GM19239 (cell line): ENCODE measurements around the gene PLS1.
"Not testable (repeated sequence)": the region's sequence is repeated elsewhere in the genome, so short reads cannot be mapped to it uniquely, and the experiment has no call there.

Experiments used
- DNase-seq: peaks from one replicate; pipeline ENCODE4 v3.0.0; 2011; ENCODE audit warnings: low spot score; ENCODE audit not compliant: insufficient read length
- FAIRE-seq: peaks from 2 replicates; lab custom pipeline; 2011; peaks lifted over from hg19 to GRCh38; lab: Jason Lieb, UNC

Gene PLS1, protein sequence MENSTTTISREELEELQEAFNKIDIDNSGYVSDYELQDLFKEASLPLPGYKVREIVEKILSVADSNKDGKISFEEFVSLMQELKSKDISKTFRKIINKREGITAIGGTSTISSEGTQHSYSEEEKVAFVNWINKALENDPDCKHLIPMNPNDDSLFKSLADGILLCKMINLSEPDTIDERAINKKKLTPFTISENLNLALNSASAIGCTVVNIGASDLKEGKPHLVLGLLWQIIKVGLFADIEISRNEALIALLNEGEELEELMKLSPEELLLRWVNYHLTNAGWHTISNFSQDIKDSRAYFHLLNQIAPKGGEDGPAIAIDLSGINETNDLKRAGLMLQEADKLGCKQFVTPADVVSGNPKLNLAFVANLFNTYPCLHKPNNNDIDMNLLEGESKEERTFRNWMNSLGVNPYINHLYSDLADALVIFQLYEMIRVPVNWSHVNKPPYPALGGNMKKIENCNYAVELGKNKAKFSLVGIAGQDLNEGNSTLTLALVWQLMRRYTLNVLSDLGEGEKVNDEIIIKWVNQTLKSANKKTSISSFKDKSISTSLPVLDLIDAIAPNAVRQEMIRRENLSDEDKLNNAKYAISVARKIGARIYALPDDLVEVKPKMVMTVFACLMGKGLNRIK

DNA sequence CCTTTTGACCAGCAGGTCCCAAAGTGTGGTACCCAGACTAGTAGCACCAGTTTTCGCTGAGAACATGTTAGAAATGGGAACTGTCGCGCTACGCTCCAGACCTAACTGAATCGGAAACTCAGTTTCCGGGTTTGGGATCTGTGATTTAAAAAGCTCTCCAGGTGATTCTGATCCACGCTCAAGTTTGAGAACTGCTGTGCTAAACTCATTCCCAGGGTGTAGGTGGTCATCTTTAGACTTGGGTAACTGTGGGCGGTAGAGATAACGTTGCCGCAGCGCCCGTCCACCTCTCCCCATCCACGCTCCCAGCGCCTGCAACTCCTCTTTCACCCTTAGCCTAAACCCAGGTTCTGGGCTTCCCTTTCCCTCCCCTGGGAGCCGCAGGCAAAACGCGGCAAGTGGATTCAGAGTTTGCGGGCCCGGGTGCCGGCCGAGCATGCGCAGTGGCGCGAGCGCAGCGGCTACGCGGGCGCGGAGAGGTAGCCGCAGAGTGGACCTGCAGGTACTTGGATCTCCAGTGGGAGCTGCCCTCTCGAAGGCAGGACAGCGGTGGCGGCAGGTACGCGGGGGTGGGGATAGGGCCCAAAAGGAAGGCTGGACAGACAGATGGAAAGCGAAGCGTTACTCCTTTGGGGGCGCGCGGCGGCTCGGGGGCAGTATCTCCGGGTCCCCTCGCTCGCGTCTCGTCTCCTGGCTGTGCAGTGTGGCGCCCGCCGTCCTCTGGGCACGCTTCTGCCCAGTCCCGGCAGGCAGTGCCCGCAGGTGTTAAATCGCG, at the start of gene PLS1:
TSS of gene PLS1 (plus strand) at position 443 of the 775 bp plus-strand sequence. CDS start 67,845 bp downstream, outside the sequence.
- peak; percentile 80 for DNase-seq
- FAIRE-seq = peak; percentile 78

DNA sequence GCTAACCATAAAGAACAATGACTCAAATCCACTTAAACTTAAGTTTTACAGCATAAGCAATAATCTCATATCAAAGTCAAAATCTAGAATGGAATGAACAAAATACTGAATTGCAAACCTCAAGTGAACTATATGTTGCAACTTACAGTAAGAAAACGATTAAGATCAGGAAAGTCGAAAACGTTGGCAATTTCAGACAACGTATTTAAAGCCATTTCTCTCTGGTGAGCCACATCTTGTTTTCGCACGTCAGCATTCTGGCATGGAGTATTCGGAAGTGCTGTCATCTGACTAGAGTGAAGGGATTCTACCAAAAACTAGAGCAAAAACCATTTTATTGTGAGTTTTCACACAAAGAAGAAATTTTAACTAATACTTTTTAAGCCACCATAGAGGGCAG, 46.2 kb upstream of the PLS1 start:
- FAIRE-seq (no peak), DNase-seq (no peak)

DNA sequence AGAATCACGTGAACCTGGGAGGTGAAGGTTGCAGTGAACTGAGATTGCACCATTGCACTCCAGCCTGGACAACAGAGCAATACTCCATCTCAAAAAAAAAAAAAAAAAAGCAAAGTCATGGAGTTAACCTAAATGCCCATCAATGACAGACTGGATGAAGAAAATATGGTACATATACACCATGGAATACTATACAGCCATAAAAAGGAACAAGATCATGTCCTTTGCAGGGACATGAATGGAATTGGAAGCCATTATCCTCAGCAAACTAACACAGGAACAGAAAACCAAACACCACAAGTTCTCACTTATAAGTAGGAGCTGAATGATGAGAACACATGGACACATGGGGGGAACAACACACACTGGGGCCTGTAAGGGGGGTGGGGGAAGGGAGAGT, 43.6 kb upstream of the PLS1 start:
- not testable (repeated sequence) for DNase-seq, FAIRE-seq

DNA sequence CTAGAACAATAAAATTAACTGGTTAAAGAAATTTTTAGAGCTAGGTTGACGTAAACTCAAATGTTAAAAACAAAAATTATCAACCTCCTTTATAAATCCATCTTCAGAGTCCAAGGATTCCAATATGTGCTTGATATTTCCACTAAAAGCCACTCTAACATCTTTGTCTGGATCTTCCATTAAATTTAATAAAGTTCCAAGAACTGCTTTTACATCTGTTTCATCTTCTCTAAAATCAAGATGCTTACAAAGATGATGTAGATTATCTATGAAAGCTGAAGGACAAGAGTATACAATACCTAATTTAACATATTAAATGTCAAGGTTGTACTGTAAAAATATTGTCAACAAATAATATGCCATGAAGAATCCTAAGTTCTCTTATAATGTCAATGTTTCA, 42.5 kb upstream of the PLS1 start:
- no peak for DNase-seq
- no peak for FAIRE-seq

DNA sequence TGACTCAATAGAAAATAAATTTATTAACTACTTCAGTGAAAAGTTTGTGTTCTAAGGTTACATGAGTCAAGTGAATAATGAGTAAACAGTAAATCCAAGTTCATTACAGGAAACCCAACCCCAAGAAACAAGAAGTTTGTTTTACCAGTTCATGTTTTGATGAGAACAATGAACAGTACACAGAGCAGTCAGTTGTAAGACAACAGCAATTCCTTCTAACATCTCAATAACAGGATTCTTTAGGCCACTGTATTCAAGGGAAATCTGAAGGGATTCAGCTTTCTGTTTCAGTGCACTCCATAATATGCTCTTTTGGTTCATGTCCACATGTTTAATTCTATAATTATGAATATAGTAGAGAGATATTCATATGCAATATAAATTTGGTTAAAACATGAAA, 36.1 kb upstream of the PLS1 start:
- FAIRE-seq (no peak), DNase-seq (no peak)

DNA sequence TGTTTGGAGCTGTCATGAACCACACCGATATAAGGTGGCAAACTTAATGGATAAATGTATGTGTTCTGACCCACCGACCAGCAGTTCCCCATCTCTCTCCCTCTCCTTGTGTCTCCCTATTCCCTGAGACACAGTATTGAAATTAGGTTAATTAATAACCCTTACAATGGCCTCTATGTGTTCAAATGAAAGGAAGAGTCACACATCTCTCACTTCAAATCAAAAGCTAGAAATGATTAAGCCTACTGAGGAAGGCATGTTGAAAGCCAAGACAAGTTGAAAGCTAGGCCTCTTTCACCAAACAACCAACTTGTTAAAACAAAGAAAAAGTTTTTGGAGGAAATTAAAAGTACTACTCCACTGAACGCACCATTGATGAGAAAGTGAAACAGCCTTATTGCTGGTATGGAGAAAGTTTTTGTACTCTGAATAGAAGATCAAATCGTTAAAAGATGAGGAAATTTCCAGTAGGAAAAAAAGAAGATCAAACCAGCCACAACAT, 32.6 kb upstream of the PLS1 start:
- FAIRE-seq = peak; percentile 21
- no peak for DNase-seq

DNA sequence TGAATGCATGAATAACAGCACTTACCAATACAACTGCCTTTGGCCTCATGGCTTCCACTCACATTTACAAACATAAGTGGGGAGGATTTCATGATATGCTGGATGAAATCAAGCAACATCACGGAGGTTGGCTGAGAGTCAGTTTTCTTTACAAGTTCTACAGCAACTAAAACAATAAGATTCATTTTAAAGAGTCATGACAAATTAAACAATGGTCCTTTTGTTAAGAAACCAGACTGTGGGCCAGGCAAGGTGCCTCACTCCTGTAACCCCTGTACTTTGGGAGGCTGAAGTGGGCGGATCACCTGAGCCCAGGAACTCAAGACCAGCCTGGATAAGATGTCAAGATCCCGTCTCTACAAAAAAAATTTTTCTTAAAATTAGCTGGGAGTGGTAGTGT, 30.1 kb upstream of the PLS1 start:
- DNase-seq (no peak), FAIRE-seq (no peak)

DNA sequence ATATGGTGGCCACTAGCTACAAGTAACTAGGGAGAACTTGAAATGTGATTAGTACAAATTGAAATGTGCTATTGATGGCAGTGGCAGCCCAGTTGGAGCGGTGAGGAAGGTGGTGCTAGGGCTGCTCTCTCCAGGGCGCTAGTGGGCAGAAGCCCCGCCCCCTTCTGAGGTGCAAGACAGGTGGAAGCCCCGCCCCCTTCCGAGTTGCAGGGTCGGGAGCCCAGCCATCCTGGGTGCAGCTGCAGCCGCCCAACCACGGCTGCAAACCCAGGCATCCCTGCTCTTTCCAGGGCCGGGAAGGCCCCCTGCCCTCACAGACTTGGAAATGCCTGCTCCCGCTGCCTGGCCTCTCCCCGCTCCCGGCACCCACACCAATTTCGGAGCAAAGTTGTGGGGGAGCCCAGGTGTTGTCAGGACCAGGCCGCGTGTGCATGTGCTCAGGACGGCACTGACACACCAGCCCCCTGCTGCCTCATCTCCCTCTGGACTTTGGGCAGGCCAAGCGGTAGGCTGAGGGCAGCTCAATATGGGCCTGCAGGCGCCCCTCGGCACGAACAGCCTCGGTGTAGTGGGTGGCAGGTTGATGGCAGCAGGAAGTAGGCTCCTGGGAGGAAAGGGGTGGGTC, 27.7 kb upstream of the PLS1 start:
- DNase-seq (no peak), FAIRE-seq (no peak)

DNA sequence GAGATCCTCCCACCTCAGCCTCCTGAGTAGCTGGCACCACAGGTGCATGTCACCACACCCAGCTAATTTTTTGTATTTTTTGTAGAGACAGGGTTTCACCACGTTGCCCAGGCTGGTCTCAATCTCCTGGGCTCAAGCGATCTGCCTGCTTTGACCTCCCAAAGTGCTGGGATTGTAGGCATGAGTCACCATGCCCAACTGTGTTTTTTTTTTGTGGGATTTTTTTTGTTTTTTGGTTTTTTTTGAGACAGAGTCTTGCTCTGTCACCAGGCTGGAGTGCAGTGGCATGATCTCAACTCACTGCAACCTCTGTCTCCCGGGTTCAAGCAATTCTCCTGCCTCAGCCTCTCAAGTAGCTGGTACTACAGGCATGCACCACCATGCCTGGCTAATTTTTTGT, 26.8 kb upstream of the PLS1 start:
- FAIRE-seq, DNase-seq: not testable (repeated sequence)

DNA sequence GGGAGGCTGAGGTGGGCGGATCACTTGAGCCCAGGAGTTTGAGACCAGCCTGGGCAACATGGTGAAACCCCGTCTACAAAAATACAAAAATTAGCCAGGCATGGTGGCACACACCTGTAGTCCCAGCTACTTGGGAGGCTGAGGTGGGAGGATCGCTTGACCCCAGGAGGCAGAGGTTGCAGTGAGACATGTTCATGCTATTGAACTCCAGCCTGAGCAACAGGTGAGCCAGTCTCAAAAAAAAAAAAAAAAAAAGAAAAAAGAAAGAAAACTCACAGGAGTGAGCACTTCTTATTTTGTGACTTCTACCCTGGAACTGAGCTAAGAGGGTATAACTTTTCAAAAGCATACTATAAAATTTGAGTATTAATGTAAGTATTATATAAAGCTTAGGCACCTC, 22.0 kb upstream of the PLS1 start:
- not testable (repeated sequence) for FAIRE-seq, DNase-seq

DNA sequence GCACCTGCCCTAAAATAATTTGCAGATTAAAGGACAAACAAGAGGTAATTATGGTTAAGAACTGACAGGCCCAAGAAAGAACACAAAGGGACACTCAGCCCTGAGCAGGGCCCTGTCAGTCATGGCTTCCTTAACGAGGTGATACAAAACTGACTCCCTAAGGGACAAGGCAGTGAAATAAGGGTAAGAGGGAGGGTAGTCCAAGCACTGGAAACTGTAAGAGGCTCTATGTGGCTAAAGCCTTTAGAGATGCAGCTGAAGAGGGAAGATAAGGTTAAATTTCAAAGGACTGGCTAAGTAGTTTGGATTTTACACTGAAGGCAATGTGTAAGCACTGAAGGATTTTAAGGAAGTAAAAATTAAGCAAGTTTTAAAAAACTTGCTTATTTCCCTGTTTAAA, 21.5 kb upstream of the PLS1 start:
- FAIRE-seq (no peak), DNase-seq (no peak)

DNA sequence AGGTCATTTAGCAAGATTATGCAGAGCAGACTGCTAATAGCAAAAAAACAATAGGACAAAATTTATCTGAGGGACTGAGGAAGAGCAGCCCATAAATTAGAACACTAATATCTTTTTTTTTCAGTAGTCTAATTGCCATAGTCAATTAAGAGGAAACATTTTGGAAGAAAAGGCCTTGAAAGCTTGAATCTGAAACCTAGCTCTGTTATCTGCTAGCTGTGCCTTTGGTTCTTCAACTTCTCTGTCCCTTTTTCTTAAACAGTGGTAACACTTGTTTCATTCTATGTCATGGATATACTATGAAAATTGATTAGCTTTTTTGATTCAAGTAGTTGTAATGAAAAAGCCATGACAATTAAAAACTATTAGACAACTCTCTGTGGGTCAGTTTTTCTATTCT, 19.4 kb upstream of the PLS1 start:
- DNase-seq (no peak), FAIRE-seq (no peak)

DNA sequence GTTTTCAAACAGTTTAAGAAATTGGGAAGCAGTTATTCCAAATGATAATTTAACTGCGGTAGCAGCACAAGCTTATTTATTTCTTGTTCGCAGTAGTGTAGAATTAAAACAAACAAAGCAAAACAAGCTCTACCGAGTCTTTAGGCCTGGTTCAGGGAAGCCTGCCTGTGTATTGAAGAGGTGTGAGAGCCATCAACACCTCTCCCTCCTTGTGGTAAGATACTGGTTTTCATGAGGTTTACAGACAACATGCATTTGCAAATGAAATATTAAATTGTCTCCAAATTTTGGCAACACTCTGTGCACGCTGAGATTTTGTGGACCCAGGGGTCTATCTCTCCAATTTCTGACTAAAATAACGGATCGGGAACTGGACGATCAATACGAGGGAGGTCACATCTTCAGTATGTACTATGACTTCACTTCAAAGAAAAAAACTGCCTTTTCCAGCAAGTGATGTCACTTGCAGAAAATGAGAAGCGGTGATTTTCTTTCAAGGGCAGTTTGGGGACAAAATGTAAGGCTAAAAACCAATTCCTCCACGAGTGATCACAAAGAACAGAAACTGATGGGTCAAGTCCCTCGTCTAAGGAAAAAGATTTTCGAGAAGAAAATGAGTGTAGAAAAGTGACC, 18.4 kb upstream of the PLS1 start:
- FAIRE-seq (peak; percentile 59), DNase-seq (no peak)

DNA sequence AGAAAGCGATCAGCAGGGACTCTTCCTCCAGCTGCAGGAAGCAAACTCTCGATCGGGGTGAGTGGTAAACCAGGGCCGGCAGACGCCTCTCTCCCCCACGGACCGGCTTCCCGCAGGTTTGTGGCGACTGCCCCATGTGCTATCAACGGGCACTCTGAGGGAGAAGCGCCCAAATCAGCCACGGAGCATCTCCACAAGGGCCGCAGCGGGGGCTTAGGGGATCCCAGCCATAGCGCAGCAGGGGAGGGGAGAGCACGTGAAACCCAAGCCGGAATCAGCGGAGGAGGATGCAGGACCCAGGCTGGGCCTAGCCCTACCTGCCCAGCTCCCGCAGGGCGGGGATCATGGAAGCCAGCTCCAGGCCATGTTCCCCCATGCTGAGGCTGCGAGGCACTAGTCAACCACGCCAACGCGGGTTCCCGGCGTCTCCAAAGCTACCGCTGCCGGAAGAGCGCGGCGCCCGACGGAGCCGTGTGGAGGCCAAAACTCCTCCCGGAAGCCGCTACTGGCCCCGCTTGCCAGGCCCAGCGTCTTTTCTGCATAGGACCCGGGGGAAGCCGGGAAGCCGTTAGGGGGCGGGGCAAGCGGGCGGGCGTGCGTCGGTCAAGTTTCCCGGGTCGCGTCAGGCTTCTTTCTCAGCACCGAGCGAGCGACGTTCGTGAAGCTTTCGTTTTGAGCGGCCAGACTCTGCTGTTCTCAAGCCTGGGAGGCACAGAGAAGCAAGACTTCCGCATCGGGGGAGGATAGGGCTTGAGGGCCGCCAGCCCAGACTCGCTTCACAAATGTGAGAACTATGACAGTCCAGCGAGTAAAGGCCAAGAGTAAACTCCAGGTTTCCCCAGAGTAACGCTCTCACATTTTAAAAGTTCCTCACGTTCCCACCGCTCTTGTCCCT, 17.6 kb upstream of the PLS1 start, which contains the start of gene ATR:
TSS of gene ATR (minus strand) at position 405 of the 895 bp plus-strand sequence. CDS start at position 376, 29 bp downstream.
- DNase-seq = peak; percentile 79
- peak; percentile 96 for FAIRE-seq

DNA sequence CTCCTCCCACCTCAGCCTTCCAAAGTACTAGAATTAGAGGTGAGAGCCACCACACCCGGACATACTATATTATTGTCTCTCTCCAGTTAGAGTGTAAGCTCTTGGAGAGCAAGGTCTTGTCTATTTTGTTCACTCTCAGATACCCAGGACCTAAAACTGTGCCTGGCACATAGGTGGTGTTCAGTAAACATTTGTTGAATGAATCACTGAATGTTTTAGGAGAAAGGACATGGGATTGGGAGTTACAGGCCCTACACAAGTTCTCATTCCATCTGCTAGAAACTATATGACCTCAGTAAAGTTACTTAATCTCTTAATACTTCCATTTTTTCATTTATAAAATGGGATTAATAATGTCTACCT, 16.2 kb upstream of the PLS1 start:
- FAIRE-seq (peak; percentile 26), DNase-seq (no peak)

DNA sequence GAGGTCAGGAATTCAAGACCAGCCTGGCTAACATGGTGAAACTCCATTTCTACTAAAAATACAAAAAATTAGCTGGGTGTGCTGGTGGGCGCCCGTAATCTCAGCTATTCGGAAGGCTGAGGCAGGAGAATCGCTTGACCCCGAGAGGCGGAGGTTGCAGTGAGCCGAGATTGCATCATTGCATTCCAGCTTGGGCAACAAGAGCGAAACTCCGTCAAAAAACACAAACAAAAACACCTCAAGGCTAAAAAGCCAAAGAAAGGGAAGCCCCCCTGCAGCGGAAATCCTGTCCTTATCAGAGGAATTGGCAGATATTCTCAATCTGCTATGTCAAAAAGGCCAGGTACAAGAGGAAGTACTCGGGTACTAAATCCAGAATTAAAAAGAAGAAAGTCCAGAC, 15.1 kb upstream of the PLS1 start:
- FAIRE-seq, DNase-seq: not testable (repeated sequence)

DNA sequence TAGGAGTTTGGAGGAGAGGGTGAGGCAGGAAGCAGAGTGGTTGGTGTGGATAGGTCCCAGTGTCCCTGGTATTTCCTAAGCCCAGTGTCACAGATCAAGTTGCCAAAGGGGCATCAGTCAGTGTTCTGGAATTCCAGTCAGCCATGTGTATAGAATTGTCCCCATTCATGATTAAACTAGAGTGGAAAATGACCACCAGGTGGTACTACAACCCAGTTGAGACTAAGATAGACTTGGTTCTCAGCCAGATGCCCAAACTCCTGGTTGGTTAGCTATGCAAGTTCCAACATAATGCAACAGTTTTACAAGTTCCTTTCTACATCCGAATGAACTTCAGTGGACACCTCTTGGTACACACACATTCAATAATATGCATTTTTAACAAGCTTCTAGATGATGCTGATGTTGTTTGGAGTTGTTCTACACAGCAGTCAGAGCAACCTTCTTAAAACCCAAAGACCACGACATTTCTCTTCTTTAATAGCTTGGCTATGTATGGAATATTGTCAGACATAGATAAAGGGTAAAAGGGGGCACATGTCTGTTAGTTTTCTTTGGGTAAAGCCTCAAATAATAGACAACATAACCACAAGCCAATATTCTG, 9.3 kb upstream of the PLS1 start:
- no peak for DNase-seq
- FAIRE-seq = peak; percentile 59

DNA sequence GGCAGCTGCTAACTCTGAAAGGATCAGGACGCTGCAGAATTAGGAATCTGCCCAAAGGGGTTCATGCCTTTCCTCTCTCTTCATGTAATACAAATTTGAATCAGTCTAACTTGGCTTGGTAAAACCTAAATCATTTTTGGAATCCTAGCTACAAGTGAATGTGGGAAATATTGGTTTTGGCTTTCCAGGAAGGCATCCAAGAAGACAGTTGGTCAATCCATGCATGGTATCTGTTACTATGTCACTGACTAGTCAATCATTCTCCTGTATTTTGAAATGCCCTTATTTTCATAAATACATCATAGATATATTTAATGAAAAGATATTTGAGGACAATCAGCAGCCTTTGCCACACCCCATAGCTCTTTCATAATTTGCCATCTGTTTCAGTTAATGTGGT, 7.5 kb upstream of the PLS1 start:
- no peak for DNase-seq

More for the DNA sequence above, 7.5 kb upstream of the PLS1 start:
- no peak for FAIRE-seq
